HT1080 (cell line): ENCODE measurements around the gene KIAA1755. TPM values are rescaled to one million over a fixed set of nuclear protein-coding genes. Genes with fewer than 3 reads are reported as not detected.
A peak's percentile ranks its signal among the peaks of the same experiment; 100 is the strongest.

ENCODE experiments used
- DNase-seq: peaks from one replicate; pipeline ENCODE4 v3.0.0-alpha.2; 2015; ENCODE audit warnings: low read depth
- total RNA-seq: library from RNA; depleted of rRNA; stranded (reverse); fragments of >200 nt; shearing (Covaris generic); gene quantifications from 2 replicates; pipeline ENCODE4 v1.2.3, GENCODE V29; 2014

KIAA1755 gene
- total RNA-seq, 1 experiment from 2014 or later: 0.14 TPM

DNA sequence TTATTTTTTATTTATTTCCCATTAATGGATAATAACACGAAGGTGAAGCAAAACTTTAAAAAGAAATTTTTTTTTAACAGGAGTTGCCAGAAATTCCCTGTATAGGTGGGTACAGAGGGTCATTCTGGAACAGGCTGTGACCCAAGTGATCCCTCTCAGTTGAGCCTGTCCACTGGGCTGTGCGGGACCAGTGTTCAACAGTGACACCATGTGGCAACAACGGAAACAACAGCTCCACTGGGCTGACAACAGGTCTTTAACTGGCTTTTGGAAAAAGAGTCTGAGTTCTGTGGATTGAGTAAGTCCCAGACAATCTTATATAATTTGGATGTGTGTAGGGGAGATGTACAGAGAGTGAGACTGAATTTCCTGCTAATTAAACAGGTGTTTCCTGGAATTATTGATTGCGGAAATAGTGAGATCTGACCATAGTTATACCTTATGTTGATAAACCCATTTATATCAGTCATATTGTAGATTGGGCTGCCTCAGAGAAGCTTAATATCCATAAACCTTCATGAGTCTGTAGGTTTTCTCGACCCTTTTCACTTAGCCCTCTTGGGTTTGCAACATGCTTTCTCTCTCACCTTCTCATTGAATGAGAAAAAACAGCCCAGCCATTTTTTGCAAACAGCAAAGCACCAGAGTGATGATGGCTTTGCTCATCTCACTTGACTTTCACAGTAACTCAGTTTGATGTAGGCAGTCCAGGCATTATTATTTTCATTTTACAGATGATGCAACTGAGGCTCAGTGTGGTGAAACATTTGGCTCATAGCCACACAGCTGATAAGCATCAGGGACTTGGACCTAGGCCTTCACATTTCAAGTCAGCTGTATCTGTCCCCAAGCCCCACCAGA, 17.5 kb downstream of the KIAA1755 start:
- DNase-seq: peak; percentile 26

DNA sequence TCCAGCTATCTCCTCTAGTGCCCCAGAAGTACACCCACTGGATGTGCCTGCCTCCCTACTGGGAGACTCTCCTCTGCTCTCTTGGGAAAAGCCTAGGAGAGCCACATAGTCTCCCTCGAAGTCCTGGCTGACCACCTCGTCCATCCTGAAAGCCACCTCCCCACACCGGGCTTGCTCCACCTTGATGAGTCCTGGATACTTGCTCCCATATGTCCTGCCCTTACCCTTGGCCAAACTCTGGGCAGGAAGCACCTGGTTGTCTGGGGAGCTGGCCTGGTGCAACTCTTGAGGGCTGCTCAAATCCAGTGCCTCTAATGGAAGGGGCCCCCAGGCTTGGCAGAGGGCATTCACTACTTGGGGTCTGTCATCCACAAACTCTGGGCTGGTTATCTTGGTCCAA, 19.3 kb downstream of the KIAA1755 start:
- DNase-seq: no peak

DNA sequence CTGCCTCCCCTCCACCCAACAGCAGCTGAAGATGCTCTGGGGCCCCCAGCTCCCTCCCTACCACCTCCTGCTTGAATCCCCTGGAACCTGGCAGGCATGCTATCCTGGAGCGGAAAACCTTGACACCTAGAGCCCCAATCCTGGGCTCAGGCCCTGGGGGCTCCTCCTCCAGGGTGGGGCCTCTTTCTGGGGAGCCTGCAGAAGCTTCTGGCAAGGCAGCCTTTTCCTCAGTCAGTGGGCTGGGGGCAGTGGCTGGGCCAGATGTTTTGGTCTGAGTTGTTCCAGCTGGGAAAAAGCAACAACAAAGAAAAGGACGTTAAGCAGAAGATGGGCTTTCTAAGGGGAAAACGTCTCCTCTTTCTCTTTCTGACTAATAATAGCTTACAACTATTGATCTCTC, 21.1 kb downstream of the KIAA1755 start:
- DNase-seq: no peak

DNA sequence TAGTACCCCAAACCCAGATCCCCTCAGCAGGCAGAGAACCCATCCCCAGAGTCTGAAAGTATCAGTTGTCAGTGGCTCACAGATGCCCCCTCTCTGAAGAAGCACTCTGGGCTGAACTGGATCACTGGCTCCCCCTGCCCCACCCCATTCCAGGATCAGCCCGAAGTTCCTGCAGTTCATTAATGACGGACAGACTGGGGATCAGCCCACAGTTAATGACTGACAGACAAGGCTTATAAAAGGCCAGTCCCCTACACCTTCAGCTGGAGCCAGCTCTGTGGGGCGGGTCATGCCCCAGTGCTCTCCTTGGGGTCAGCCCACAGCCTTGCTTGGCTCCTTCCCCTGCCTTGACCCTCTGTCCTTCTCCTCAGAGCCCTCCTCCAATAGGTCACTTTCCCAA, 21.7 kb downstream of the KIAA1755 start:
- no peak for DNase-seq

DNA sequence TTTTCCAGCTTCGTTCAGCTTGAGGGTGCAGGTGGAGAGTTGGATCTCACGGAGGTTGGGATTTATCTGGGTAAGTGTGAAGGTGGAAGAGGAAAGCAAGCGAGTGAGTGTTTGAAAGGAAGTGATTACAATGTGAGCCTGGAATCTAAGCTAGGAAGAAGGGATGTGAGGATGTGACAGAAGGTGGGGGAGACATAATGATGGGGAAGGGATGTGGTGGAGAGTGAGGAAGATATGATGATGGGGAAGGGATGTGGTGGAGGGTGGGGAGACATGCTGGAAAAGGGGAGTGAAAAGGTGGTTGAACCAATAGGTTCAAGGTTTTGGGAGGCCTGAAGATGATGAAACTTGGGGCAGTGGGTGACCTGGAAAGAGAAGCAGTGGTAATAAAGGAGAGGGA, 23.2 kb downstream of the KIAA1755 start:
- DNase-seq: no peak

DNA sequence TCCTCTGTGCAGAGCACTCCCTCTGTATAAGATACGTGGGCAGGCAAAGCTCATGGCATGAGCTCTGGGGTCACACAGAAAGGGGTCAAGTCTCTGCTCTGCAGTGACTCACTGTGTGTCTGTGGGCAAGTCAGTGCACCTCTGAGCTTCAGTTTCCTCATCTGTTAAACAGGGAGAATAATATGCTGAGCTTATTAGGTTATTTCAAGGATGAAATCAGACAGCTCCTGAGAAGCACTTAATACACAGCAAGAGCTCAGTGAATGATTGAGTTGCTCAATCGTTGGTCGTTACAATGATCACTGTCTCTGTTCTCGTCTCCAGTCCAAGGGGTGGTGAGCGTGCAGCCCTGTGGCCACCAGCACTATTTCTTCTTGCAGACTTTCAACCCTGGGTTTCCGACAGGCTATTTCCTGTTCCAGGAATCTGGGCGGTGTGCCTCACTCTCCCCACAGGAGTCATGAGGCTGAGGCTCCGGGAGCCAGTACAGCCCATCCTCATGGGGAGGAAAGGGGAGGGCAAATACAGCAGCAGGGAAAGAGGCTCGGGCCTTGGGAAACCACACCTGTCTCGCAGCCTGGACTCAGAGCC, 28.9 kb downstream of the KIAA1755 start:
- DNase-seq: peak; percentile 26

DNA sequence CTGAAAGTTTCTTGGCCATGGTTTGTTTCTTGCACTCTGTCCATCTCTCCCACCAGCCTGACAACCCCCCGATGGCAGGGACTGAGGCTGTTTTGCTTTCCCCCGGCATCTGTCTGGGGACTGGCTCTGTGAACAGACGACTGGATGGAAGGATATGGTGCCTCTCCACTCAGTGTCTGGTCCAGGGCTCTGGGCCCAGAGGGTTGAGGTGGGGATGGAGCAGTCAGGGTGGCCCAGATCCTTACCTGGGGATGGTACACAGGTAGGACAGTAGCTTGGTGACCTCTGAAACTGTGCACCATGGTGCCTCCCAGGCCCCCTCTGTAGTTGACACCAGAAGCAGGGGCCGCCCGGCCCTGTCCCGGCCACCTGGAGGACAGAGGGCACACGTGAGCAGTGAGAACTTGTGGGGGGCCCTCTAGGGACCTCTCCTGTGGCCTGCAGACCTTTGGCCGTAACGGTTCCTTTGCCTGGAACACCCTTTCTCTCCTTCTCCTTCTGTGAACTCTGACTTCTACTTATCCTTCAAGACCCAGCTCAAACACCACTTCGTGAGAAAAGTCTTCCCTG, 29.5 kb downstream of the KIAA1755 start:
- no peak for DNase-seq

DNA sequence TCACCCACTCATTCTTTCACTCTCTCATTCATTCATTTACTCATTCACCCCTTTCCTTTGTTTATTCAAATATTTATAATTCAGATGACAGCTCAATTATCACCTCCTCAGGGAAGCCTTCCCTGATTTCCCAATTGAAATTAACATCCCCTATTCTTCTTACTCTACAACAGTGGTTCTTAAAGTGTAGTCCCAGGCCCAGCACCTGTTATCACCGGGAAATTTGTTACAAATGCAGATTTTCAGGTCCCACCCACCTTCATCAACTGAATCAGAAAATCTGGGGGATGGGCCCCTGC, 30.3 kb downstream of the KIAA1755 start:
- no peak for DNase-seq

DNA sequence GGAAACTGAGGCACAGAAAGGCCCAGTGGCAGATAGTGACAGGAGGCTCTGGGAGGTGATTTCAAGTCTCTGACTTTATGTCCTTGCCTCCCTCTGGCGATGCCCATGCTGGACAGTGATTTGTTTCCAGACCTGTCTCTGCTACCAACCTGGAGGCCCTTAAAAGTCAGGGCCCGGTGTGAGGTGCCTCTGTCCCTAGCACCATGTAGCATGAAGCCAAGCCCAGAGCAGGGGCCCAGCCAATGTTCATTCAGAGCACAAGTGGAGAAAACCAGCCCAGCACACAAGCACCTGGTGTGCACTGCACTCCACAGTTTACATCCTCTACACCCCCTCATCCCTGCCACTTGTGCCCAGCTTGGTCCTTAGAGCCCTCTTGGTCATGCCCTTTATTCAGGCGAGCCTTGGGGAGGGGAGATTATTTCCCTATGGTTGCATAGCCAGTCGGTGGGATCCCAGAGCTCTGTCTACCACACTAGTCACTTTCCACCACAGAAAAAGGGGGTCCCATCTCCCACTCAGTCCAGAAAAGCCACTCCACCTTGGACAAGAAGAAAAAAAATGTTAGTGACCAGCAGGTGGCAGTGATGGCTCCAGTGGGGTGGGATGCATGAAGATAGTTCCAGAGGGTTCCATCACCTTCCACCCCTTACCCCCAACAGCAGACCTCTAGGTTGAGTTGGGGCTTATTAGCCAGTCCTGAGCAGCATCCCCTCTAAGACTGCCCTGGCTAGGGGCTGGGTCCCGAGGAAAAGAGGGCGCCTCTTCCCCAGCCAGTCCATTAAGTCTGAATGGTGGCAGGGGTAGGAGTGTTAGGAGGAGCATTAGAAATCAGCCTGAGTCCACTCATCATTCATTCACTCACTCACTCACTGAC, 30.9 kb downstream of the KIAA1755 start:
- DNase-seq: no peak

DNA sequence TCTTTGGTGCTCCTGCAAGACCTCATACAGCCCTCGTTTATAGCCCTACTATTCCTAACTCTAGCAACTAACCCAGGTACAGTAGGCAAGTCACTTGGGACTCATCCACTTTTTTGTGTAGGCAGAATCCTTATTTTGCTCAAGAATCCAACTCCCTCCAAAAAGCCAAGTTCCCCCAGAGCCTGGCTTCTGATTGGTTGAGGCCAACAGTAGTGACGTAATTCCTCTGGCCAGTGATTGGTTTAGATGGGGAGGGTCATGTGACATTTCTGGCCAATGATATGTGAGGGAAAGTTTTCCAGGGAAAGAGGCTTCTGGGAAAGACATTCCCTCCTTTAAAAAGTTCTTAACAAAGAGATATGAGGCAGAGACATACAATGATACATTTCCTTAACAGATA, 32.1 kb downstream of the KIAA1755 start:
- DNase-seq: peak; percentile 25

DNA sequence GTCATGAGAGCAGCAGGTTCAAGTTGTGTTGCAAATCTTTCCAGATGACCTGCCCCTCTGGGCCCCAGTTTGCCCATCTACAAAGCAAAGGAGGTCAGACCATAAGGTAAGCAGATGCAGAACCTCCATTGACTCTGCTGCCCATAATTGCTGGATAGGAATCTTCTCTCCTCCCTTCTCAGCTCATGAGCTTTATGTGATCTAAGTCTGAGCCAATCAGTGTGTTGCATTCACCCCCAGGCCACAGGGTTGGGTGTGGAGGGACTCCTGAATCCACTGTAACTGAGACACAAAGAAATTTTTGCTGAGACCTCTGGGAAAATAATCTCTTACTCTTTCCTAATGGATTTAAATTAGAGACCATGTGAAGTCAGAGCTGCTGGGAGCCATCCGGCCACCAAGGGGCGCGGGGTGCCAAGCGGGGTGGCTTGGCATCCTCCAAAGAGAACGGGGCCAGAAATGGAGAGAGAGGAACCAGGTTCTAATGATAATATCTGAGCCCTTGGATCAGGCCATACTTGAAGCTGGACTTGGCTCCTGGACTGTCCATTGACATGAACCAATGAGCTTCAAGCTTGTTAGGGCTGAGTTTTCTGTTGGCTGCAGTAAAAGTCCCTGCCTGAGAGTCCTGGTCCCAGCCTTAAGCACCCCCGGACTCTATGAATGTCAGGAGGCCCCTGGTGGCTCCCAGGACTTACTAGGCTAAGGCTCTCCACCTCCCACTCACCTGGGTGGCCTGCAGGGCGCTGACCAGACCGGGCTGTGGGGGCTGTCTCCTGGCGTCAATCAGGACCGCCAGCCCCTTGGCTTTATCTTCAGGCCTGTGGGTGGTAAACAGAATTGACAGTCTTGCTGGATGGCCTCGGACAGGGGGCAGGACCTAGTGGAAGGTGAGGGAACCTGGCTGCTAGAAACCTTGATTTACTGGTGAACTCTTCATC, 32.8 kb downstream of the KIAA1755 start:
- no peak for DNase-seq

DNA sequence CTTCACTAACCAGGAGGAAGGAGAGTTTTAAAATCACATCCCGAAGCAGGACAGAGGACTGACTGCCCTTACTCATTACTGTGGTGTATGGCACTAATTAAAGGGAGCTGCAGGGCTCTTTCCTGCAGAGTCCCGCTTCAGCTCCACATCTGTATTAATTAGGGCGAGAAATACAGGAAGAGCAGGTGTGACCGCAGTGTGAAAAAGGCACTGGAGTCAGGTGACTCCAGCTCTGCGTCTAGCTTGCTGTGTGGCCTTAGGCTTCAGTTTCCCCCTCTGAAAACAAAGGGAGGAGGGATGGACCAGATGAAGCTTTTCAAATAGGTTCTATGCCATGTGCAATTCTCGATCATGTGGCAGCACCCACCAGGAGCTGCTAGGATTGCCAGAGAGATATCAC, 34.0 kb downstream of the KIAA1755 start:
- DNase-seq: no peak

DNA sequence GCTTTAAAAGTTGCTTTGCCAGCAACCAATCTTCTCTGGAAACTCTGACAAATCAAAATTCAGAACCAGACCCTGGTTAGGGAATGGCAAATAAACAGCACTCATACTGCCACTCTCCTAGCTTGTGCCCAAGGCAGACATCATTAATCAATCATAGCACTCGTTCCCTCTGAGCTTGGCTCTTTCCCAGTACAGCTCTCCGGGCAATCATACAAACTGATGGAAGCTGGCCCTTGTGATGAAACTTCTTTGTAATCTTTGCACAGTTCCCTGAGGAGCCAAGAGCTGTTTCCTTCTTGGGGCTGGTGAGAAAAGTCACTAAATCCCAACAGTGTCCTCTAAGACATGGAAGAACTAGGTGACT, 34.7 kb downstream of the KIAA1755 start:
- no peak for DNase-seq

DNA sequence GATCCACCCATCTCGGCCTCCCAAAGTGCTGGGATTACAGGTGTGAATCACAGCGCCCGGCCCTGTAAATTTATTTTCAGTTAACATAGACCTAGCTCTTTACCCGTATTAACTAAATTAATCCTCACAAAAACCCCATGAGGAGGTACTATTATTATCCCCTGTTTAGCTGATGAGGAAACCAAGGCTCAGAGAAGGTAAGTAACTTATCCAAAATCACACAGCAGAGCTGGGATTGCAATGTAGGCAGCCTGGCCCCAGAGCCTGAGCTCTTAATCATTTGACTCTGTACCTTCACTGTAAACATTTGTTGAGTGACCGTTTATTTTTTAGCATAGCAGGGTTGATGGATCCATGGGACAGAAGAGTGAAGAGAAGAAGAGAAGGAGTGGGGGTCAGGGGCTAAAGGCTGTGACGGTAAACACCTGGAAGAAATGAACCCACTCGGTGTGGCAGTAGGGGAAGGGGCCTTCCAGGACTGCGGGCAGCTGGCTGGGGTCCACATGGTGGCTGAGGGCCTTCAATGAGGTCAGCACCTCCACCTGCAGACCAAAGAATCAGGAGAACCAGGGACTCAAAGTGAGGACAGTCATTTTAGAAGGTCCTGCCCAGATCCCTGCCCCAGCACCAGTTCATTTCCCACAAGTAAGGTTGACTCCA, 35.2 kb downstream of the KIAA1755 start:
- DNase-seq: no peak

DNA sequence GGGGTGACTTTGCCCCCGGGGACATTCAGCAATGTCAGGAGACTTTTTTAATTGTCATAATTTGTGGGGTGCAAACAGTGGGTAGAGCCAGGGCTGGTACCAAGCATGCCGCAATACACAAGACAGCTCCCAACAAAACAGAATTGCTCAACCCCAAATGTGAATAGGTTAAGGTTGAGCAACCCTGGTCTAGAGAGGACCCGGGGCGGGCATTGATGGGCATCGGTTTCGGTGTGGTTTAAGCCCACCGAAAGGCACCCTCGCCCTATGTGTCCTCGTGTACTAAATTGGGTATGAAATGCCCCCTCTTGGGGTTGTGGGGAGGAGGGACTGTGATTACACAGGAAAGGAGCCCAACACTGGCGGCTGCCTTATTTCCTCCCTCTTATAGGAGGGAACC, 36.0 kb downstream of the KIAA1755 start:
- DNase-seq: no peak

DNA sequence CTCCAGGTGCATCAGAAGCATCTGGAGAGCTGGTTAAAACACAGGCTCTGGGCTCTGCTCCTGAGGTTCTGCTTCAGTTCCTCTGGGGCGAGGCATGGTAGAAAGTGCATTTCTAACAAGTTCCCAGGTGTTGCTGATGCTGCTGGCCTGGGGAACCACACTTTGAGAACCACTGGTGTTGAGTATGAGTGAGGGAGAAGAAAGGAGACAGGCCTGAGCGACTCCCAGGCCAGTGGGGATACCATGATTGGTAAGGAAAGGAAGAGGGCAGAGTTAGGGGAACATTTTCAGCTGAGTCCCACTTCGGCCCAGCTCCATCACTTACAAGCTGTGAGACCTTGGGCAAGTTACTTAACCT, 36.8 kb downstream of the KIAA1755 start:
- no peak for DNase-seq

DNA sequence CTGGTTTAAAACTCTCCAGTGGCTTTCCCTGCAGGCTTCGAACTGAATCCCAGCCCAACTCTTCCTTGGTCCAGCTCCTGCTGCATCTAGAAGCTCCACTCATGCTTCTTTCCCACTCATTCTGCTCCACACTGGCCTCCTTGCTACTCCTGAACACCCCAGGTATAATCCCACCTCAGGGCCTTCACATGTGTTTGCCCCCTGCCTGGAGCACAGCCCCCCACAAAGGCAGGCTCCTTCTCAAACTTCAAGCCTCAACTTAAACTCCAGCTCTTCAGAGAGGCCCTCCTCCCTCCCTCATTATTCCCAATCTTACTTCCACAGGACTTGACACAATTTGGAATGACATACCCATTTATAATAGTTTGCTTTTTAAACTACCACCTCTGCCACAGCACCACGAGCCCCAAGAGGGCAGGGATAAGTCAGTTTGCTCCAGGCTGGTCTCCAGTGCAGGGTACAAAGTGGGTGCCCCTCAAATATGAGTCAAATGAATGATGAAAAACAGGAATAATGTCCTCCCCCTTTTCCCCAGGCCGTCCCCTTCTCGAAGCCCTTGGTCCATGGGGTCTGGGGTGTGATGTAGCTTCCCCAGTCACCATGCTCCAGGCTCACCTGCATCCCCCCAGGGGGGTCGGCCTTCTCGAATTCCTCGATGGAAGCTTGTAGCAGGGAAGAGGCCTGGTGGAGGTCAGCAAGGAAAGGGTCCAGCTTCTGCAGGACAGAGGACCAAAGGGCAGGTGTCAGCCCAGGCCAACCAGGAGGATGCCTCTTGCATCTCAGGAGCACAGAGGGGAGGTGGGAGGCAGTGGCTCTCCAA, 37.4 kb downstream of the KIAA1755 start:
- no peak for DNase-seq

DNA sequence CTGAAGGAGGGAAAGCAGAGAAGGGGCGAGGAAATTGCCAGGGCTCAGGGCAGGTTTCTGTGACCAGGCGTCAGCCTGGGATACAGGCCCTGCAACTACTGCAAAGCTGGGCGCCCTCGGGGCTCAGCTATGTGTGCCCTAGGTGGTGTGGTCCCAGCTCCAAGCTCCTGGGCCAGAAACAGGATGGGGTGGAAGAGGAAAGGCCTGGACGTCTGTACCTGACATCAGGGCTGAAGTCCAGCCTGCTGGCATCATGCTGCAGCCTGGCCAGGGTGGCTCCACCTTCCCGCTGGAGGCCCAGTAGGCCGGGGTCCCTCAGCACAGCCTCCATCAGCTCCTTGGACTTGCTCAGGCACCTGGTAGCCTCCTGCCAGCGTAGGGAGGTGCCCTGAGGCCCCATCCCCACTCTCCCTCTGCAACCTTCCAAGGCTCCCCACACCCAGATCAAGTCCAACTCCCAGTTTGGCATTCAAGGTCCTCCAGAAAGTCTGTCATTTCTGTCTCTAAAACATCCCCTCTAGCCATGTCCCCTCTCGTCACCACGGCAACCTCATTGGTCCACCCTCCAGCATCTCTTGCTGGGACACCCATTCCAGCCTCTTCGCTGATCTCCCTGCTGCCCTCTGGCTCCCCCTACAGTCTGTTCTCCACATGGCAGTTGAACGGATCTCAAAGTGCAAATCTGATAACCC, 38.2 kb downstream of the KIAA1755 start:
- DNase-seq: peak; percentile 46

DNA sequence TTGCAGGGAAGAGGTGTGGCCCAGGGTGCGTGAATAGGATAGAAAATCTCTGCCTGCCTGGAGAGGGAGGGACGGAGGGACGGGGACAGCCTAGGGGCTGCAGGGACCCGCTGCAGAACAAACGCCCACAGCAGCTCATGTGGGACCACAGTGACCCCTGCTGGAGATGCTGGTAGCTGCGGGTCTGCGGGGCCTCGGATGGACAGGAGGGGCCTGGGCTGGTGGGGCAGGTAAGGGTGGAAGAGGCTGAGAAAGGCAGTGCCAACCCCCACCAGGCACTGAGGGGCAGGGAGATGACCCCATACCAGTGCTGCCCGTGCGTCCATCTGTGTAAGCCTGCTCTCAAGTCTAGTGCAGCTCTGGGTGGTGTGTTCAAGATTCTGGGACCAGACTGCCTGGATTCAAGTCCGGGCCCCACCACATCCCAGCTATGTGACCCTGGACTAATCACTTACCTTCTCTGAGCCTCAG, 39.4 kb downstream of the KIAA1755 start:
- DNase-seq: peak; percentile 79
